ENCODE results near the gene CDK11B.
A peak's percentile ranks its signal among the peaks of the same experiment; 100 is the strongest.
"Not testable (repeated sequence)": the region's sequence is repeated elsewhere in the genome, so short reads cannot be mapped to it uniquely, and the experiment has no call there.

The CDK11B gene

DNA sequence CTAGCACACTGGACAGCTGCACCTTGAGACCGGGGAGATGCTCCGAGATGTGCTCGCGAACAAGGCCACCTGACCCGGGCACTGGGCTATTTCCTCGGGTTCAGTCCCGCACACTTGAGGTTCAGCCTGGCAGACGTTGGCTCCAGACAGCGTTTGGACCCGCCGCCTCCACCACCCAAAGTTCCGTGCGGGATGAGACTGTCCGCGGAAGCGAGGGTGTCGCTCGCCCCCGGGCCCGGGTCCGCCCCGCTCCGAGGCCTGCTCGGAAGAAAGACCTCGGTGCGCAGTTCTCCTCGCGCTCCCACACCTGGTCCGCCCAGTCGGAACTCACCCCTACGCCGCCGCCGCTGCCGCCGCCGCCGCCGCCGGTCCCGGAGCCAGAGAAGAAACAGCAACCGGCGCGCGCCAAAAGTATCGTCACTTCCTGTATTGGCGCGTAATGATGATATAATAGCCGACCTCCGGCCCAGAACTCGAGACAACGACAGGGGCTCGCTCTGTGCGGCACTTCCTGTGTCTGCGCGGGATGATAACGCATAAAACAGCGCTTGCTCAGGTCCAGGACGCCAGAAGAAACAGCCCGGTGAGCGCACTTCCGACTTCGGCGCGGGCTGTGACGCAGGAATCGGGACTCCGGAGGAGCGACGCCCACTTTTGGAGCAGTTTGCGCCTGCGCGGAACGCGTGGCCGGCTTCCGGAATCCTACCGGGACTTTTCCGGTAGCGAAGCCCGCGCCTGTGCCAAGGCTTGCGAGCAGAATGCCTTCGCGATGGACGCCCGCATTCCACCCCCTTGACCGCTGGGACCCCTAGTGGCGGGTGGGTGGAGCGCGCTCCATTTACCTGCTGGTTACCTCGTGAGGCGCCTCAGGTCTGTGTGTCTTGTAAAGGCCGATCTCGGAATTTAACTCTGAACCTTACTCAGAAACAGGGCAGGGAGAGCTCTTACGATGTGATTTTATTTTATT, at the start of gene CDK11B:
Gene CDK11B (minus strand): TSS at position 422 of the 967 bp plus-strand sequence. CDS start 1,519 bp downstream, outside the sequence.
- DNase-seq, result peak; percentile 92

- DNase-seq, result not testable (repeated sequence)
Measured at GRCh38 chr1:1707897-1708296, 49.1 kb upstream of the CDK11B start.

GRCh38 chr1:1707241-1707640, 48.4 kb upstream of the CDK11B start:
- DNase-seq, result not testable (repeated sequence)

DNA sequence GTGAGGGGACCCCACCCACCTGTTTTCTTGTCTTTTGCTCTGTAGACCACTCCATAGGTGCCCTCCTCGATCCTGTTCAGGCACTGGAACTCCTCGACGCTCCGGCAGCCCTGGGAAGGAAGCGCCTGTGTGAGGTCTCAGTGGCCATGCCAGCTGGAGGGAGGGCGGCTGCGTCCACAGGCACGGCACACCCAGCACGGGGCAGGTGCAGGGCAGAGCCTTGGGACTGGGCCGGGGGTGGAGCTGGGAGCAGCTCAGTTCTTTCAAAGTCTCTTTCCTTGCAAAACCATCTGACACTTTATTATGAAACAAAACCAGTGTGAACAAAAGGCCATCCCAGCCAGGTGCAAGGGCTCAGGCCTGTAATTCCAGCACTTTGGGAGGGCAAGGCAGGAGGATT, 46.8 kb upstream of the CDK11B start:
- not testable (repeated sequence) for DNase-seq

GRCh38 chr1:1704284-1704957, 45.6 kb upstream of the CDK11B start:
- DNase-seq, result not testable (repeated sequence)

- DNase-seq, result no peak
Measured at GRCh38 chr1:1703796-1704195, 45.0 kb upstream of the CDK11B start.

GRCh38 chr1:1702506-1702905, 43.7 kb upstream of the CDK11B start:
- not testable (repeated sequence) for DNase-seq

- DNase-seq, result not testable (repeated sequence)
Measured at GRCh38 chr1:1700557-1700956, 41.8 kb upstream of the CDK11B start.

GRCh38 chr1:1700067-1700466, 41.3 kb upstream of the CDK11B start:
- not testable (repeated sequence) for DNase-seq

- not testable (repeated sequence) for DNase-seq
Measured at GRCh38 chr1:1699061-1699460, 40.3 kb upstream of the CDK11B start.

DNA sequence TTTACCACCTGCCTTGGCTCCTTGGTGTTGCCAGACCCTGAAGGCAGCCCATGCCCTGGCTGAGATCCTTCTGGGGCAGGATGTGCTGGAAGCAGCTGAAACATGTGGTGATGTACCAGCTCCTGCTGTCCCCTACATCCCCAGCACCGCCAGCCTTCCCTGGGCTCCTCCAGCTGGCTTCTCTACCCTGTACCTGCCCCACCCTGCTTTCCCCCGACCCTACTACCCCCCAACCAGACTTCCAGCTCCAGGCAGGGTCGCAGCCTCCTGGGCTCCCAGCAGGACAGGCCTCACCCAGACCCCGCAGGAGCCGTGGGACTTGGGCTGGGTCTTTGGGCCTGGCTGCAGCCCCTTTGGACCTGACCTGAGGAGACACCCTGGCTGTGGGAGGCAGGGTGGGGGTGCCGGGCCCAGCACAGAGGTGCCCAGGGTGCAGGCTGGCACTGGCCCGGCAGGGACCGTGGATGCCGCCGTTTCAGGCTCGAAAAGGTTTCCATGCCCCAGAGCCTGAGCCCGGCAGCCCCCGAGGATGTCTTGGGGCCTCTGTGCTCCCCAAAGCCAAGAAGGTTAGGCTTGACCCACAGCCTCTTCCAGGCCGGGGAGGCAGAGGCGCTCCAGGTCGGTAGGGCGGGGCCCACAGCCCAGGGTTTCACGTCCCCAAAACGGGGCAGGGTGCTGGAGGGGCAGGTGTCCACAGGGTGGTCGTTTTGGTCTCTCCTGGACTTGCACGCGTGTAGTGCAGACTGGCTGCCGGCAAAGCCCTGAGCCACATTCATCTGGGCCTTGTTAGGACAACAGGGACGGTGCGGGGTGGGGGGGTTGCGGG, 38.8 kb upstream of the CDK11B start:
- not testable (repeated sequence) for DNase-seq

- DNase-seq, result not testable (repeated sequence)
Measured at GRCh38 chr1:1696431-1697357, 37.9 kb upstream of the CDK11B start.

- DNase-seq, result peak; percentile 84
Measured at GRCh38 chr1:1692714-1693647, 34.2 kb upstream of the CDK11B start, which contains the start of gene SLC35E2B. Gene SLC35E2B, minus strand, starts transcription at chr1:1692795. Its CDS starts 16,096 bp downstream, at chr1:1676699.

DNA sequence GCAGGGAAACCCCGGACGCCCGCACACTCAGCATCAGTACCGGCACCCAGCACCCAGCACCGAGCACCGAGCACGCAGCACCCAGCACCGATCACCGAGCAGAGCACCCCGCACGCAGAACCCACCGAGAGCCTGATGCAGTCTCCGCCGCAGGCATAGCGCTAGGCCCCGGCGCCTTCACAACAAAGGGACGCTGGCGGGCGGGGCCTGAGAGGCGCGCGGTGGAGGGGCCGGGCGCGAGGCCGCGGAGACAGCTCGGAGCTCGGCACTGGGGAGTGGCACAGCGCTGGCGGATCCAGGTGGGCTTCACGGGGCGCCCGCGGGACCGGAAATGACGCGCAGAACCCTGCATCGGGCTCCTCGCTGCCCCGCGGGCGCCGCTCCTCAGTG, 33.5 kb upstream of the CDK11B start:
- peak; percentile 56 for DNase-seq

DNA sequence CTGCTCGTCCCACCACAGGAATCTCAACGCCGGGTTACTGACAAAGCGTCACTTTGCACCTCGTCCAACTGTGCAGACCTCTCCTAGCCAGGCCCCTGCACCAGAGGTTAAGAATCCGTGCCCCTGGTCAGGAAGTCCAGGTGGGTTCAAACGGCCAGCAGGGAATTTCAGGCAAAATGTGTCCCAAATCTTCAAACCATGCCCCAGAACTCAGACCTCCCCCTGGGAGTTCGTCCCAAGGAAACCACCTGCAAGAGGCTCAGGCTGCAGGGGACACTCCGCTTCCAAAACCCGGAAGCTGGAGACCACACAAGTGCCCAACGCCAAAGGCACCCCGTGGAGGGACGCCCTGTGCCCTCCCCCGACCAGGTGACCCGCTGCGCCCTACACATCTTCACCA, 32.6 kb upstream of the CDK11B start:
- not testable (repeated sequence) for DNase-seq

DNA sequence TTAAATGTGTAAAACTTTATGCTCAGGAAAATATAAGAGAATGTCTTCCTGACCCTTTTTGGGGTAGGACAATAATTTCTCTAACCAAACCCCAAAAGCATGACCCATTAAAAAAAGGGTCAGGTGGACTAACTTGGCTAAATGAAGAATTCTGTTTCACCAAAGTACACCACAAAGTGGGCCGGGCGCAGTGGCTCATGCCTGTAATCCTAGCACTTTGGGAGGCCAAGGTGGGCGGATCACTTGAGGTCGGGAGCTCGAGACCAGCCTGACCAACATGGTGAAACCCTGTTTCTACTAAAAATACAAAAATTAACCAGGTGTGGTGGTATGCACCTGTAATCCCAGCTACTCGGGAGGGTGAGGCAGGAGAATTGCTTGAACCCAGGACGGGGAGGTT, 30.7 kb upstream of the CDK11B start:
- not testable (repeated sequence) for DNase-seq

DNA sequence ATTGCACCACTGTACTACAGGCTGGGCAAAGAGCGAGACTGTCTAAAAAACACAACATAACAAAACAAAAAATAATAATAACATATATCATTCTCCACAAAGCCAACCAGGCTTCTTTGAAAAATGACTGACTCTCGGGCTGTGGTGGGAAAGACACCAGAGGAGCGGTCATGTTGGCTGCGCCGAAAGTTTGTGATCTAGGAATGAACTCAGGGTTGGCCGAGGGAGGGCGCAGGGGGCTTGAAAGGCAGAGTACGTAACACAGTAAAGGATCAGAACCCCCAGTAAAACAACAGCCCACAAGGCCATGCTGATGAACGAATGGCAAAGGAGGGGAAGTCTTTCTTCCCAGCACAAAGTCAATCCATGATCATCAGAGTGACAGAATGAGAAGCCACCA, 29.0 kb upstream of the CDK11B start:
- DNase-seq, result no peak

DNA sequence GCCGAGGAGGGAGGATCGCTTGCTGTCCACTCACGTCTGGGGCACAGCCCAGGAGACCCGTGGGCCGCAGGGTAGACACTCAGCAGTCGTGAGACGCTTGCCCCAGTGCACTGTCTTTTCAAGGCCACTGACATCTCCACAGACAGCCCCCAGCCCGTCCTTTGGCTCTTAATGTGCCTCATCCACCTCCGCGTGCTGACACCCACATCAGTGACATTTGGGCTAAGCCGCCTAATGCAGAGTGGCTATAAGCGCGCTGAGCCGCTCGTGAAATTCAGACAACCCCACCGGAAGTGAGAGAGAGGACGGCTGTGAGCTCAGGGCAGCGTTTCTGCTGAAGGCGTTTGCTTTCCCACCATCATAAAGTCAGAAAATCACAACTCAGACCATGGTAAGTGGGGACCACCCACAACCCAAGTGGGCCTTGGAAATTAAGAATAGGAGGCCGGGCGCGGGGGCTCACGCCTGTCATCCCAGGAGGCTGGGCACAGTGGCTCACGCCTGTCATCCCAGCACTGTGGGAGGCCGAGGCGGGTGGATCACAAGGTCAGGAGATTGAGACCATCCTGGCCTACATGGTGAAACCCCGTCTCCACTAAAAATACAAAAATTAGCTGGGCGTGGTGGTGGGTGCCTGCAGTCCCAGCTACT, 25.4 kb upstream of the CDK11B start:
- DNase-seq, result no peak

DNA sequence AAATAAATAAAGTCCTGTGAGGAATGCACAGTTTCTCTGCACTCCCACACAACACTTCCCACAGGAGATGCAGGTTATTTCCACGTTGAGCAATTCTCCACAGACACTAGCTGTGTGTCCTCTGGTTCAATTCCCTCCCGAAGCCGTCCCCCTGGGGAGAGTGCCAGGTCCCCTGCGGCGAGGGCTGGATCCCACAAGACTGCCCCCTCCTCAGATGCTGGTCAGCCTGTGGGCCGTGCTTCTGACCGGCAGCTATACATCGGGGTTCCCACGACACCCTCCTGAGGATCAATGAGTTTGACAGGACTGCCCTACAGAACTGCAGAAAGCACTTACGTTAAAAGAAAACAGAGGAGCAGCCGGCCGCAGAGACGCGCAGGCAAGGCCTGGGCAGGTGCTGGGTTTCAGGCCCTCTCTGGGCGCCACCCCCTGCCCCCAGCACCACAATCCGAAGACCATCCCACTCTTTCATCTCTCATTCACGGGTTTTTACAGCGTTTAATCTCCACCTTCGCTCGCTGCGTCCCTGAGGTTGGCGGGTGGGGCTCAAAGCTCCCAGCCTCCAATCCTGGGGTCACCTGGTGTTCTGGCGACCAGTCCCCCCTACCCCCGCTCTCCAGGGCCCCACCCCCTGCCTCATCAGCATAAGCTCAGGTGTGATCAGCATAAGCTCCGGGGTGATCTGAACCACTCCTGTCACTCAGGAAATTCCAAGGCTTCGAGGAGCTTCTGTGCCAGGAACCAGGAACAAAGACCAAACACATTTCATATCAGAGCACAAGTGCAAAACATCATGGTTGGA, 24.5 kb upstream of the CDK11B start:
- DNase-seq, result no peak
